Stimulated activated CD8-positive, alpha-beta memory T cell treated with anti-CD3 and anti-CD28 coated beads, Interleukin-7, amount 100 ng/mL, for 48 hours (primary cell): ENCODE measurements around the gene PTH1R.

Experiments
- DNase-seq, 2 donors: peaks; one replicate each; pipeline ENCODE4 v3.0.0-alpha.2; 2020; ENCODE audit warnings: low read depth in 1 of 2; ENCODE audit errors: extremely low read depth in 1 of 2

PTH1R gene

GRCh38 chr3:46877406-46878125 is at the start of gene PTH1R:
Gene PTH1R (plus strand): TSS chr3:46877721. CDS start chr3:46883560, 5,839 bp downstream.
- DNase-seq = no peak

DNA sequence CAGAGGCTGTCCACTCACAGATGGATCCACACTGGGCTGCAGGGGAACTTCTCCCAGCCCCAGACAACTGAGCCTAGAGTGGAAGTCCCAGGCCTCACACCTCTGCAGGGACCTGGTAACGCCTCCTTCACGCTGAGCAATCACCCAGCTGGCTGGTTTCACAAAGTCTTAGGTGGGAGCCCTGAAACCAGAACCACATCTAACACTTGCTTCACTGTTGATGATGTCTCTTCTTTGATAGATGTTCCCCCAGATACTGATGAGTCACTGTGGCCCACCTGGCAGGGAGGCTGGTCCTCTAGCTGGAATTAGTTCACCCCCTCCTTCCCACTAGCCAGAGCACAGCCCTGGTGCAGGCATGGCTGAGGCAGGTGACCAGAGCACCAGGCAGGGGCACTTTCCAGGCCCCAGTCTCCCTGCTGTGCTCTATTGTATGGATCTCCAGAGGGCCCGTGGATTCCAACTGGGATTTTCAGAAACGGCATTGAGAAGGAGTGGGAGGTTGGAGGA is 47.8 kb upstream of the PTH1R start:
- DNase-seq = peak; percentile 29 to 53

- no peak for DNase-seq
Measured at GRCh38 chr3:46830801-46831200, 46.7 kb upstream of the PTH1R start.

DNA sequence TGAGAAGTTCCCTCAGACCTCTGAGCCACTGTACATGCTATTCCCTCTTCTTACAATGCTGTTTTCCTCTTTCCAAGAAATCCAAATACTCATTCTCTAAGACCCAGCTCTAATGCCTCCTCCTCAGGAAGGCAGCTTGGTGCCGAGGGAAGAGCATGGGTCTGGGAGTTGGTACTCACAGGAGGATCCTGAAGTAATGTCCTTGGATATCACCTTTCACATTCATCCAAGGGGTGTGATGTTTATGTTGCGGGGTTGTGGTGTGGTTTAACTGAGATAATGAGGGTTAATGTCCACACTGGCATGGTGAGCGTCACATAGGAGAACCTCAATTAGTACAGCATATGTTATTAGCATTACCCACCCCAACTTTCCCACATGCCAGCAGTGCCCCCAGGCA is 46.2 kb upstream of the PTH1R start:
- no peak for DNase-seq

GRCh38 chr3:46831841-46832240 is 45.7 kb upstream of the PTH1R start:
- DNase-seq = no peak

DNA sequence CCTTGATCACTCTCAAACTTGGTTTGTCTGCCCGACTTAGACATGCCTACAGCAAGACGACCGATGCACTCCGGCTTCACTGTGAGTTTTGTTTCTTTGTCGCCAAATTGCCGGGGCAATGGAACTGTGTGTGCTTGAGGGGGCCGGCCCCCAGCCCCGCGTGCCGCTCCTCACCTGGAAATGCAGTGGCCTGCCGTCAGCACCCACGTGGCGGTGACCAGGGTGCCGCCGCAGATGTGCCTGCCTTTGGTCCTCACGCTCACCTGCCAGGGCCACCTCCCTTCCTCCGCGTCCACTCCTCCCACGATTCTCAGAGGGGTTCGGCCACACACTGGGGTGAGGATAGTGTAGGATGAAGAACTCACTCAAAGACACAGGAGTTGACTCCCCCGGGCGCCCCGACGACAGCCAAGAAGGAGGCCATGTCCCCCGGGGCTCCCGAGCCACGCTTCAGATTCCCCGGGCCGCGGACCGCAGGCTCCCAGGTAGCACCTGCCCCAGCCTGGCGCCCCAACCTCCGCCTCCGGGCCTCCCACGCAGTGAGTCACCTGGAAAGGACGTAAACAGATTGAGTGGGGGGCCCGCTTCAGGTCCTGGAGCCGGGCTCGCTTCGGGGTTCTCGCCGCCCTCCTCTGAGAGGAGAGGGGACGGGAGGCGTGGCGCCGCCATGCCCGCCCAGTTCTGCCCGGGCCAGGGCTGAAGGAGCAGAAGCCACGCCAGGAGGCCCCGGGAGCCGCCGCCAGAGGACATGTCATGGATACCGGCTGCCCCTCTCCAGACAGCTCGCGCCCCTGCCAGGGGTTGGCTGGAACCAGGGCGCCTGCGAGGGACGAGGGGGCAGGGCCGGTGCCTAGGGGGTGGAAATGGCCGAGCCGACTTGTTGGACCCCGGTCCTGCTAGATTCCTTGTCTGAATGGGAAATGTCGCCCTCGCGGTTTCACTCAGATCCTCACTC is 43.9 kb upstream of the PTH1R start:
- DNase-seq = no peak

GRCh38 chr3:46835054-46835453 is 42.5 kb upstream of the PTH1R start:
- no peak for DNase-seq

DNA sequence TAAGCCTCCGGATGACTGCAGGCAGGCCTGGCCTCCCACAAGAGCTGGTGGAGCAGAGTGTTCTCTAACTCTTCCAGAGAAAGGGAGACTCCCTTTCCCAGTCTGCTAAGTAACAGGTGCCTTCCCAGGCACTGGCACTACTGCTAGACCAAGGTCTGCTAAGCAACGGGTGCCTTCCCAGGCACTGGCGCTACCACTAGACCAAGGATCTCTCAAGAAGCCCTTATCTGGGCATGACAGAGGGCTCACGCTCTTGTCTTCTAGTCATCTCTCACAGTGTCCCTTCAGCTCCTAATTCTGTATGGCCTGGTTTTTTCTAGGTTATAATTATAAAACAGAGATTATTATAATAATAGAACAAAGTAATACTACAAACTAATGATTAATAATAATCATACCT is 42.0 kb upstream of the PTH1R start:
- no peak for DNase-seq

GRCh38 chr3:46838301-46838700 is 39.2 kb upstream of the PTH1R start:
- no peak for DNase-seq

- no peak for DNase-seq
Measured at GRCh38 chr3:46840491-46840890, 37.0 kb upstream of the PTH1R start.

DNA sequence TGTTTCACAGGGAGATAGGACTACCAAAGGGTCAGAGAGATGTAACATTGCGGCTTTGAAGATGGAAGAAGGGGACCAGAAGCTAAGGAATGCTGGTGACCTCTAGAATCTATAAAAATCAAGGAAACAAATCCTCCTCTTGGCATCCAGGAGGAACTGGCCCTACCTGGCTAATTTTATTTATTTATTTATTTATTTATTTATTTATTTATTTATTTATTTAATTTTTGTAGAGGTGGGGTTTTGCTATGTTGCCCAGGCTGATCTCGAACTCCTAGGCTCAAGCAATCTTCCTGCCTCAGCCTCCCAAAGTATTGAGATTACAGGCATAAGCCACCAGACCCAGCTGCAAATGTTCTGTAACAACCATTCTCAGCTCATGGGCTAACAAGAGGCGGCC is 34.0 kb upstream of the PTH1R start:
- DNase-seq = no peak

GRCh38 chr3:46844397-46844796 is 33.1 kb upstream of the PTH1R start:
- DNase-seq = no peak

- no peak for DNase-seq
Measured at GRCh38 chr3:46844881-46845312, 32.6 kb upstream of the PTH1R start.

GRCh38 chr3:46845397-46845859 is 32.1 kb upstream of the PTH1R start:
- DNase-seq = no peak

DNA sequence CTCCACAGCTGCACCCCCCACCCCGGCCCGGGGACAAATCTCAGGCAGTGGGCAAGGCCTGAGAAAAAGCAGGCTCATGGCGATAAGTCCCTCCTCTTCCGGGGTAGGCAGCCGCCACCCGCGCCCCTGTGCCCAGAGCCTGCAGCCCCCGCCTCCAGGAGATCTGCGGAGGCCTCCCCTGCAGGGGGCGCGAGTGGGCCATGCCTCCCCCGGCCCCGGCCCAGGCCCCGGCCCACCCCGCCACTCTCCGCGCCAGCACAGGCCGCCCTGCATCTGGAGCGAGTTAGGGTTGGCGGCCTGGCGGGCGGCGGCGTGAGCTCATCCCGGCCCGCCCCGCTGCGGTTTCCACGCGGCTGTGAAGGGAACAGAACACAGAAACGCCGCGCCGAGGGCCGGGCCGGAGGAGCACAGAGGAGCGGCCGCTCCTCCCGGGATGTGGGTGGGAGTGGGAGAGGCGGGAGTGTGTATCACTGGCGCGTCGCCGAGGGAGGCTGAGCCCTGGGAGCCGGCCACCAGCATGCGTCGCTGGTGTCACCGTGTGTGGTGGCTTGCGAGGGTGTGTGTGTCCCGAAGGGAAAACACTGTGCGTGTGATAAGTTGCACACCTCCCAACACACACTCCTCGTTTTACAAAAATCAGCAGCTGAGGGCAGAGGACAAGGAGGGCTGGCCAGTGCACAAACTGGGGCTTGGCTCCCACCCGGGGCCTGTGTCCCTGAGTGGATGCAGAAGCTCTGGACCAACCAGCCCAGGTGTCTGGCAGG is 31.5 kb upstream of the PTH1R start:
- peak; percentile 32 to 60 for DNase-seq

DNA sequence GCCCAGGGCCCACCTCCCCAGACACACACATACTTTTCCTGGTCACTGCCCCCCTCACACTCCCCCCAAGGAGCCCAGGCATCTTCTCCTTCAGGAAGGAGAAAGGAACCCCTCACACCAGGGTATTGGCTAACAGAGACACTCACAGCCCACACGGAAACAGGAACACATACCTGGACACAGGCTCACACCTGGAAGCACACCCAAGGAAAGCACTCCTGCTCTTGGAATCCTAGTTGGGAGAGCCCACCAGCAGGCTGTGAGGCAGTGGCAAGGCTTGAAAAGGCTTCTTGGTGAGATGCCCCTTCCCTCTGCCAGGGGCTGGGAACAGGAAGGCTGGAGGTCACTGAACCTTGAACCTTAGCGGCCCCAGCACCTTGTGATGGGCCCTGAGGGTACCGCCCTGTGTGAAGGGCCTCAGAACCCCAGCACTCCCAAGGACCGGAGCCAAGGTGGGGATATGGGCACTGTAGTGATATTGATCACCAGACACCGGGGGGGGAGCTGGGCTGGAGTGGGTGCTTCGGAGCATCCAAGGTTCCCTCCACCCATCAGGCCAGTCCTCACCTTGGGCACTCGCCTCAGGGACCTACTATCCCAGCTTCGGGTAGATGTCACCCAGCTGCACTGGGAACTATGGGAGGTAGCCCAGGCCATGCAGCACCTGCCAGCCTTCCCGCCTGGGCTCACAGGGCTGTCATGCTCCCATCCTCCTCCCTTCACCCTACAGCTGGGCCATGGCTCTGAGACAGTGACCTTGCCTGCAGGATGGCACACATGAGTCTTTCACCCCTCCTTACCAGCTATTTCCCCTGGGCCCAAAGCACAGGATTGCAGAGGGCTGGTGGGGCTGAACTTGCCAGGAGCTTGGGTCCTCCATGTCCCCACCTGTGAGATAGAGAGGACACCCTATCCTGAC is 30.6 kb upstream of the PTH1R start:
- no peak for DNase-seq

- DNase-seq = no peak
Measured at GRCh38 chr3:46847744-46848143, 29.8 kb upstream of the PTH1R start.

DNA sequence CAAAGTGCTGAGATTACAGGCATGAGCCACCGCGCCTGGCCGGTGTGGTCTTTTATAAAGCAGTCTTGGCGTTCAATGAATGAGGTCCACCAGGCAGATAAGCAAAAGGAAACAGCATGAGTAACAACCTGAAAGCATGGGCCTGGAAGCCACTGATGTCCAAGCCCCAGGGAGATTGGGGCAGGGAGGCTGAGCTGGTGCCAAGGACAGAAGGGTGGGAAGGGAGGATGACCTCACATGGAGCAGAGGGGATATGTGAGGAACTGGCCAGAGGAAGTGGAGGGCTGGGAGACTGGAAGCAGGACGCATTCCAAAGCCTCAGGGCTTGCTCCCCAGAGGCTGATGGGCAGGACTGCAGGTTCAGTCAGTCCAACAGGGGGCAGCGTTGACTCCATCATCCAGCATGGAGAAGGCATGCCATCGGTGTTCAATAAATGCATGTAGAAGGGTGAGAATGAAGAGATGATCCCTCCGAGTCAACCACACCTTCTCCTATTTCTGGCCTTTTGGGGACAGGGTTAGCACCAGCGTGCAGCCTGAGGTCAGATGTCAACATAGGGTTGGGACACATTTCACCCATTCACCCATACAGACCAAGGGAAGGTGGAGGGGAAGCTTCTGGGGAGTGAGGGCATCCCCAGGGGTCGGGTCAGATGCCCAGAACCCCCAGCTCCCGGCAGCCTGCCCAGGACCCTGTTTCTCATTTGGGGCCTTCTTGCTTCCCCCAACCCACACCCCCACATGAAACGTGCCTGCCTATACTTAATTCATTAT is 29.1 kb upstream of the PTH1R start:
- DNase-seq = peak in 1 of 2 donors; percentile 34

DNA sequence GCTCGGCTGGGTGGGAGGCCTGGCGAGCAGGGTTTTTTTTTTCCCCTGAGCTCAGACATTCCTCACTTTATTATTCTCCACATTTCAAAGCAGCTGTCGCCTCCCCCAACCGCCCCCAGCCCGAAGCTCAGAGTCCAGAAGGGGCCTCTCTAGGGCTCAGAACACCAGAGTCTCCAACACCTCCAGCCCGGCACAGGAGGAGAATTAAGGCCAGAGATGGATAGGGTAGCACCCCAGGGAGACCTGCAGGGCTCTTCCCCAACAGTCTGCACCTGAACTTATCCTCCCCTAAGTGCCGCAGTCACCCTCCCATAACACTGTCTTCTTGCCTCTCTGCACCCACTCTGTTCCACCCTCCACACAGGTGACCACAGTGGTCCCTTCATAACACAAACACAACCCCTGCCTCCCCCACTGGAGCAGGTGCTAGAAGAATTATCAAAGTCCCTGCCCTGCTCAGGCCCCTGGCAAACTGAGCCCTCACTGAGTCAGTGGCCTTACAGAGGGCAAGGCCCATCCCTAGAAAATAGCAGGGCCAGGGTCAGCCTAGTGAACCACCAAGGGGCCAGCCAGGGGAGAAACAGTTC is 28.4 kb upstream of the PTH1R start:
- no peak for DNase-seq
